ENCODE data around the gene FRMD5.
A peak's percentile ranks its signal among the peaks of the same experiment; 100 is the strongest.

FRMD5 gene

DNA sequence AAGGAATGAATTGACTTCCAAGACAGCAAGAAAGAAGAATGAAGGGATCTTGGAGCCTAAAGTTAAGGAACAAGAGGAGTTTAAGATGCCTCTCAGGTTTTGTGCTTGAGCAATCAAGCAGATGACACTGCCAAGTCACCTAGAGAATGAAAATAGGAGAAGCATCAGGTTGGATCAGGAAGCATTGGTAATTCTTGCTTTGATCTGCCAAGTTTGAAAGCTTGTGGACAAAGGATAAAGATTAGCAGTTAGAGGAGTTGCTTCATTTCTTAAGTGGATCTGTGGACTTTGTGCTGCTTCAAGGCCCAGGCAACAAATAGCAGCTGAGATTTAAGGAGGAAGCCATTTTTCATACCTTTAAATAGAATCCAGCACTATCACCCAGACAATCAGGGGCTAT is 35.6 kb downstream of the FRMD5 start:
- no peak for DNase-seq

DNA sequence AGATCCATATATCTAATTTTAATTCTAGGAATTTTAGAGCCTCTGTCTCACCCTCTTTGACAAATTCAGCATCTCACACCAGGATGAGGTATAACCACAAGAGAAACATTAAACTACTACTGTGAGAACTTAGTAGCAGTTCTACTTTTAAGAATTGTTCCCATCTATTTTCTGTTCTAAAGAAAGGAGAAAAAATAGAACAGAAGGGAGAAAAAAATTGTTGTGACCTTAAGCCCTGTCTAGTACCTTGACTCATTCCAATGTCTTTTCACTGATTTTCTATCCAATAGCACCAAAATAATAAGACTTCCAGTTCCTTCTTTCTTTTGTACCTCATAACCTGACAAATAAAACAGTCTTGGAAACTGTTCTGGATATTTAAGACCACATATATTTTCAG is 37.0 kb downstream of the FRMD5 start:
- DNase-seq, result no peak

DNA sequence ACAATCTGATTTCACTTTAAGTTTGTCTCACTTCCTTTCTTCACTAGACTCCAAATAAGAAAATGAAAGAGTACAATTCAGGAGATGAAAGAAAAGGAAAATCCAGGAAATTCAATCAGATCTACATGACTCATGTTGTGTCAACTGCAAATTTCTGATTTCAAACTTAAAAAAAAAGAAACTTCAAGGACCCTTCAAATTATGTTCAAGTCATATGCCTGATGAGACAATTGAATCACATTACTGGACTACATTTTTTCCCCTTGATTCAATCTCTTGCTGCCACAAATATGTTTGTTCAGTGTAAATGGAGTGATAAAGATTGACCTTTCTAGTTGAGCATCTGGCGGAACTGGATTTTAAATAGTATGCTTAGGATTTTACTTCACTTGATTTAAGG is 37.4 kb downstream of the FRMD5 start:
- DNase-seq, result peak; percentile 91

DNA sequence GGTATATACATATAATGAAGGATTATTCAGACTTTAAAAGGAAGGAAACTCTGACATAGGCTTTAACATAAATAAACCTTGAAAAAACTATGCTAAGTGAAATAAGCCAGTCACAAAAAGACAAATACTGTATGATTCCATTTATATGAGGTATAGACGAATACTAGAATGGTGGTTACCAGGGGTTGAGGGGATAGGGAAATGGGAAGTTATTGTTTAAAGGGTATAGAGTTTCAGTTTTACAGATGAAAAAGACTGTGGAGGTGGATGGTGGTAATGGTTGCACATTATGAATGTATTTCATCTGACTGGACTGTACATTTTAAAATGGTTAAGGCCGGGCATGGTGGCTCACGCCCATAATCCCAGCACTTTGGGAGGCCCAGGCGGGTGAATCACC is 41.7 kb downstream of the FRMD5 start:
- DNase-seq, result no peak

DNA sequence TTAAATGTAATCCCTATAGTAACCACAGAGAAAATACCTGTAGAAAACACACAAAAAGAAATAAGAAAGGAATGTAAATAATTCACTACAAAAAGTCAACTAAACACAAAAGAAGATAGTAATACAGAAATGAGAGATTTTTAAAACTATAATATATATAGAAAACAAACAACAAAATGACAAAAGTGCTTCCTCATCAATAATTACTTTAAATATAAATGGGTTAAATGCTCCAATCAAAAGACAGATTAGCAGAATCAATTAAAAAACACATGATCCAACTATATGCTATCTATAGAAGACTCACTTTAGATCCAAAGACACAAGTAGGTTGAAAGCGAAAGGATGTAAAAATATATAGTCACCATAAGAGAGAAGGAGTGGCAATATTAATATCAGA is 45.8 kb downstream of the FRMD5 start:
- no peak for DNase-seq

DNA sequence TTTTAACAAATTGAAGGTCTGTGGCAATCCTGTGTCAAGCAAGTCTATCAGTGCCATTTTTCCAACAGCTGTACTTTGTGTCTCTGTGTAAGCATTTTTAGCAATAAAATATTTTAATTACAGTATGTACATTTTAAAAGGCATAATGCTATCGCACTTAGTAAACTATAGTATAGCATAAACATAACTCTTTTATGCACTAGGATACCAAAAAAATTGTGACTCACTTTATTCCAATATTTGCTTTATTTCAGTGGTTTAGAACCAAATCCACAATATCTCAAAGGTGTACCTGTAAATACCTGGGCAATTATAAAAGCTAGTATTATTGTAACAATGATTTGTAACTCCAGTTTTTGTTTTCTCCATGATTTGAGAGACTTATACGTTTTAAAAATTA is 46.5 kb downstream of the FRMD5 start:
- no peak for DNase-seq

DNA sequence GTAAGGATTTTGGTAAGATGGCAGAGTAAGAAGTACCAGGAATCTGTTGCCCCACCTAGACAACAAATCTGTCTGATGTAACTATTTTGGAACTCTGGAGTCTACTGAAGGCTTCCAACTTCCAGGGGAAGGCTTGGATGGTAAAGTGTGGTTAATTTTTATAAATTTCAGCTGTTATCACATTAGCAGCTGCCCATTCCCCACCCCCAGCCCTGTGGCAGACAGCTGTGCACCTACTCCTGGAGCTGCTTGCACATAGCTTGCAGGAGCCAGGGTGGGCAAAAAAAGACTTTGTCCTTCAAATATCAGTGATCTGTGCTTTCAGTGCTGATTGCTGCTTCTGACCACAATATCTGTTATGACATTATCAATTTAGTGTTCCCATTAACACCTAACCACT is 47.4 kb downstream of the FRMD5 start:
- no peak for DNase-seq

DNA sequence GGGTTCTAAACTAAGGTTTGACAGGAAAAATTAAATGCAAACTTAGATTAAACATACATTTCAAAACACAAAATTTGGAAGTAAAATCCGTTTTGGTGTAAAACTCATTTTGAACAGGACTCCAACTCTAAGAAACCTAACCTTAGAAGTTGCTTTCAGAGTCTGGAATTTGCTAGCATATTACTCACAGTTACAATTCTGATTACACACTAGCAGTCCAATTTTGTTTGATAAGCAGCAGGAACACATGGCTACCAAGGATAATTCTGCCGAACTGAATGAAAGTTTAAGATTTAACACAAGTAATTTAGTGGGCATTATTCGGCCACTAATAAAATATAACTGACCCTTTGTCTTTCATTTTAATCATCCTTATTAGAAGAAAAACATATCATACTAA is 49.6 kb downstream of the FRMD5 start:
- no peak for DNase-seq

DNA sequence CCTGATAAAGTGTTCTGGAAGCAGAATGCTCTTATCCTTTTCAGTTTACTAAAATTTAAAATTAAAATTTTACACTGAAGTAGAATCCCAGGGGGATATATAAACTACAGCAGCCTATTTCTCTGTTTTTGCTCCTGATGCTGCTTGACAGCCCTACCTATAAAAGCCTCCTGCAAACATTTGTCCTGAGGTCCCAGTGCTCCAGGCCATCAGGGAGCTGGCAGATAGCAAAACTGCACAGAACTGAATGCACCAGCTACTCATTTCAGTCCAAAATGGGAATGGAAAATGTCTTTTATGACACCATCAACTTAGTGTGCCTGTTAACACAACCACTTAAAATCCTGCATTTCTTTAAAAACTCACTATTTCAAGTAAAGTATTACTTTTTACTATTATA is 50.1 kb downstream of the FRMD5 start:
- DNase-seq, result no peak

DNA sequence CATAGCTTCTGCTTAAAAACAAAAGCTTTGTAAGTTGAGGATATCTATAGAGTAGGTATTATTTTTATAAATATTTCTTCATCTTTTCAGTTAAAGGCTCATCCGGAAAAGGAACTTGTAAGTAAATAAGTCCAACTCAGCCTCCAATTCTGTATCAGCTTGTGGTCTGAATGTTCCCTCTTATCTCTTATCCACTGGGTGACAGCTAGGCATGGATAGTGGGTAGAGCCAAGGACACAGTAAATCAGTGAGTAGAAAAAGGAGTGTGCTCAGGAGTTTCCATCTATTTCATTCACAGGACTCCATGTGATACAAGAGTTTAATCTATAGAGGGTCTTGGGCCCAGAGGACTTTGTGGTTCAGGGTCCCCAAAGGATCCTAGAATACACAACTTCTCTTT is 50.9 kb downstream of the FRMD5 start:
- DNase-seq, result no peak

DNA sequence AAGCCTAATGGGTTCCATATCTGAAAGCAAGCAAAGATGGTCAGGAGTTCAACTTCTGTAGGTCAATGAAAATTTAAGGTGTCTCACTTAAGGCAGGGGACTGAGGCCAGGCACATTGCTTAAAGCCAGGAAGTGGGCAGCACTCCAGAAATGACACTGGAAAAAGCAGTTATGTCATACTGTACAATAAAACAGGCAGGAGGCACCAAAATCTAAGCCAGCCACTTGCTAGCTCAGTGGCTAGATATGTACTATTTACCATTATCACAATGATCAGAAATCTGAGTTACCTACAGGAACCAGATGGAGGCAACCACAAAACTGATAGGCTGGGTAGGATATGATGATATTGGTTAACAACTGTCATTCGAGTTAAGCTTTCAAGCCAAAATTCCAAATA is 57.3 kb downstream of the FRMD5 start:
- DNase-seq, result no peak

DNA sequence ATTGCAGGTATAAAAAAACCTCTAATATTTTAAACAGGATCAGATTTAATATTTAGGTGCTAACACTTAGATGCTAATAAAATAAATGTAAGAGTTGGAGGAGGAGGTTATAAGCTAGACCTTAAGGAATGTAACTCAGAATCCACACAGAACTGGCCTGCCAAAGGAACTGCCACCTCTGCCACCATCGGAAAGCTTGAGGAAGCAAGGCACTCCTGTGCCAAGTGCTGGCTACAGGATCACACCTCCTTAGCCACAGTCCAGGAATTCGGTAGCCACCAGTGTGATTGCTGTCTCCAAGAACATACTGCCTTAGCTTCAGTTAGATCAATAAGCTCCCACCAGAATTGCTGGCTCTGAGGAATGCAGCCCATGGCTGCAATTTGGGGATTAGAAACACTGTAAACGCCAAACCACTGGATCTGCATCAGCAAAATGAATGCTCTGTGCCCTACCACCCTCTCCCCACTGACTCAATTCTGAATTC is 58.0 kb downstream of the FRMD5 start:
- DNase-seq, result no peak

DNA sequence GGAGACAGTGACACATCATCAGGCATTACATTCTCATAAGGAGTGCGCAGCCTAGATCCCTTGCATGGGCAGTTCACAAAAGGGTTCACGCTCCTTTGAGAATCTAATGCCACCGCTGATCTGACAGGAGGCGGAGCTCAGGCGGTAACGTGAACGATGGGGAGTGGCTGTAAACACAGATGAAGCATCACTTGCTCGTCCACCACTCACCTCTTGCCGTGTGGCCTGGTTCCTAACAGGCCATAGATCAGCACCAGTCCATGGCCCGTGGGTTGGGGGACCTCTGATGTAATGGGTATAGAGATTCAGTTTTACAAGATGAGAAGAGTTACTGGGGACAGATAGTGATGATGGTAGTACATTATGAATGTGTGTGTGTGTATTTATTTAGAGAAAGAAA is 63.0 kb downstream of the FRMD5 start:
- no peak for DNase-seq

DNA sequence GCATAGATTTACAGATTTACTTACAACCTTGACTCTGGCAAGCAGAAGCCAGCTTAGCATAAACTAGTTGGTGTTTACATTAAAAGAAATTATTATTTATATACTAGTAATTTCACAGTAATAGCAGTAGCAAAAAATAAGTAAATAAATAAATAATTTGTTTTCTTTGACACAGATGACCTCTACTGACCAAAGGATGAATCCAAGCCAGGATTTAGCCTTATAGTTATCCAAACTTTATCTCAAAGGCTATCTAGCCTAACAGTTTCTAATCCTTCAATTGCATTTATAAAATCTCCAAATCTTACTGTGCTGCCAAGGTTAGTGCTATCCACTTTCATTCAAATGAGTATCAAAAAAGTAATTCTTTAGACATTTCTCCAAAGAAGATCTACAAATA is 64.3 kb downstream of the FRMD5 start:
- DNase-seq, result no peak

DNA sequence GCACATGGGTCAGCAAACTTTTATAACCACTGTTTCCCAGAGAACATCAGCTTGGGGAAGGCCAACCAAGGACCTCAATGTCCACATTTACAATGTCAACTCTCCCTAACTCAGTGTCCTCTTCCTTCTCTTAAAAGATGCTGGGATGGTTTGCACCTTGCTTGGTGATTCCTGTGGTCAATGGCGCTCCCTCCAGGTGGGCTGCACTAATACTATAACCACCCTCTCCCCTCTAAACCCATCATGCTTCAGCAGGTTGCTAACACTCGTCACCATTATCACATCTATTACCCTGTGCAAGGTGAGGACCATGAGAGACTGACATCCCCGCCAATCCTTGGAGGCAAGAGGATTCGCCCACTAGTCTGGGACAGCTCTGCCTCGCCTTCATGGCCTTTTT is 65.2 kb downstream of the FRMD5 start:
- no peak for DNase-seq

DNA sequence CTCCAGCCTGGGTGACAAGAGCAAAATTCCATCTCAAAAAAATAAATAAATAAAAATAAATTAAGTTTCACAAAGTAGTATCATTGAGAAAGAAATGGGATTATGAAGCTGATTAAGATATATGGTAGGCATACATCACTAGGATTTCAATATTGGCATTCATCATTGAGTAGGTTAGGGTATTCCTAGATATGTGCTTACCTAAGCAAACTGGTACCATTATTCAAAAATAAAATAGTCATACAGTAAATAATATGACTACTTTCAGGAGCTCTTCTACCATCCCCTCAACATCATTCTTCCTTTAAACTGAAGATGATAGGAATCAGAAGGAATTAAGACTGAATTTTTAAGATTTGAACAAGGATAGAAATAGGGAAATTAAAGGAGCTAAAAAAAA is 66.6 kb downstream of the FRMD5 start:
- no peak for DNase-seq

DNA sequence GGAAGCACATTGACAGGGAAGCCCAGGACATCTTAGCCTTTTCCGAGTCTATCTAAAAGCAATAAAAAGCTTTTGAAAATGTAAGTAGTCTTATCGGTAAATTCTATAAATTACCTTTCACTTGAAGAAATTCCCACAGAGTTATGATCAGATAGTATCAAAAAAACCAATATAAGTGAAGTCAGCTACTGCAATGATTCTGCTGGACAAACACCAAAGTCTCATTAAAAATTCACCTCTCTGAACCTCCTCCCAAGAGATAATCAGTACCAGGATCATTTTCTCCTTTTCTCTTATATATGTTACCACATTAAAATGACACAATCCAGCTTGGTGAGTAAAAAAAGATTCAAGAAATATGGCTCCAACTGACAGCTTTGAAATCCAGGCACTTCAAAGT is 69.2 kb downstream of the FRMD5 start:
- no peak for DNase-seq

DNA sequence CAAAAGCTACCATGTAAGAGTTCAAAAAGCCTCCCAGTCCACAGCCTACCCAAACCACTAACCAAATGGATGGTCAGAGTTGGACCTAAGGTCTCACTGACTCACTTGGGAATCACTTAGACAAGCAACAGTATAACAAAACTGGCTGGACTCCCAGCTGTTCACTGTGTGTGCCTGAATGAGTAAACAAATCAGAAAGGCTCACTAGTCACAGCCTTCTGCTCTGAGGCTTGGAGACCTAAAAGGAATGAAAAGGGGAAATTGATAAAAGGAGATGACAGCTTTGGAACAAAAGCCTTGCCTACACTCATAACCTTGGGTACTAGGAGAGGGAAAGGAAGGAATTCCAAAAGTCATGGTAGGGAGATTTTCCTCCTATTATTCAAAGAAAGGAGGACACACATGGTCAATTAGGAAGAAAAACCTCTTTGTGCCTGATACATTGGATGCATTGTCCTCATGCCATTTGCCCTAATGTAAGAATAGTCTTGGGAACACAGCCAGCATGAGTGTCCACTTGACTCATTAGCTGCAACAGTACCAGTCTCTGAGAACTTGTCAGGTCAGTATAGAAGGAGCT is 92.3 kb downstream of the FRMD5 start:
- peak; percentile 87 for DNase-seq

DNA sequence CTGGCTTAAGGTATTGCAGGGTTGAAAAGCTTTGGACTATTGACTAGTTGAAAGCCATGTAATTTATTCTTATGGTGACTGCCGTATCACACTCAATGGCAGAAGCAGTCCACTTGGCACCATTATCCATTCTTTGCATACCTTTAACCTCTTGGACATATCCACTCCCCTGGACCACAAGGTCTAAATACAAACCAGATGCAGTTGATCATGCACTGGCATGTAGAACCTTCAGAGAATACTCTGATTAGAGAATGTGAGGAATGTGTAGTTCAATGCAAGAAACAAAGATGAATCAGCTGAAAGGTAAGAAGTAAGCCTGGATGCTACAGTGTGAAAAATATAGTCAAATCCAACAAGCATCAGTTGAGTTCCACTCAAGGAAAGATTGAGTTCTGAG is 93.1 kb downstream of the FRMD5 start:
- peak; percentile 83 for DNase-seq

DNA sequence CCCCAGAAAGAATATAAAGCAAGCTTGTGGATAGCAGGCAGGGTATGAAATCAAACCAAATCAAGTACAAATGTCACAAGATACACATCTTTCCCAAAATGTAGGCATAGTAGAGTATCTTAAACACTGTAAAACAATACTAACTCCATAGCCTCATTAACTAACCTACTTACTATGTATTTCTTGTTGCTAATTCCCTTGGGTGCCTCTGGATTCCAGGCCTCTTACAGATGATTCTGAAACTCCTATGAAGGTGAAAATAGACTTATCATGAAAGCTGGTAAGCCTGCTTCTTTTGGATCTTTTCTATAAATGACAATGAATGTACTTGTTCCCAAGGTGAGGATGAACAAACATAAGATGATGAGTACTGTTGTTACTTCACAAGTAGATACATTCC is 93.8 kb downstream of the FRMD5 start:
- DNase-seq, result peak; percentile 50

DNA sequence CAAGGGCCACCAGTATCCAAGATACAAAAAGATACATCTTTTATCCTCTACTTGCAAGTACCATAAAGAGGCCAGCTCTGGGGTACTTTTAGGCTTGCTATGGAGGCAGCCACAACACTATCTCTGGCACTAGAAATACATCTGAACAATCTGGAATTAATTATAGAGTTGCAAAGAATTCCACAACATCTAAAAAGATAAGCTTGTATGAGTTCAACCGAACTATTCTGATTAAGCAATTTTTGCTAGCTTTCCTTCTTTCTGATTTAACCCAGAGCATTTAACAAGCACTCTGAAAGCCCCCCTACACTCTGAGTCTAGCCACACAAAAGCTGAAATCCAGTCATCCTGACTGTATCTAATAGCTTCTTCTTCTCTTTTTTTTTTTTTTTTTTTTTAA is 95.4 kb downstream of the FRMD5 start:
- peak; percentile 84 for DNase-seq

DNA sequence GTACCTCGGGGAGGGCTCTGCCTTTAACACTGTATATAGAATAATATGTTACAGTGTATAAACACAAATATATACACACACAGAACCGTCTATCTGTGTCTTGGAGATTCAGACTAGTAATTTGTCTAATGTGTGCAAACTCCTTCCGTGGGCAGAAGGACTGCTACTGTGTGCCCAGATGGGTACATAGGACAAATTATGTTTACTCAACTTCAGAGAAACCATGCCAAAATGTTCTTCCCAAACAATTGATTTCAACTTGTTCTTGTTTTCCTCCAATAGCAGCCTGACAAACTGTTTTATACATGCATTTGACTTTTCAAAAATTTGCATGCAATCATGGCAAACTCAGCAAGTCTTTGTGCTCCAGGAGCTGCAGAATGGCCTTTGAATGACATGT is 97.5 kb downstream of the FRMD5 start:
- no peak for DNase-seq

DNA sequence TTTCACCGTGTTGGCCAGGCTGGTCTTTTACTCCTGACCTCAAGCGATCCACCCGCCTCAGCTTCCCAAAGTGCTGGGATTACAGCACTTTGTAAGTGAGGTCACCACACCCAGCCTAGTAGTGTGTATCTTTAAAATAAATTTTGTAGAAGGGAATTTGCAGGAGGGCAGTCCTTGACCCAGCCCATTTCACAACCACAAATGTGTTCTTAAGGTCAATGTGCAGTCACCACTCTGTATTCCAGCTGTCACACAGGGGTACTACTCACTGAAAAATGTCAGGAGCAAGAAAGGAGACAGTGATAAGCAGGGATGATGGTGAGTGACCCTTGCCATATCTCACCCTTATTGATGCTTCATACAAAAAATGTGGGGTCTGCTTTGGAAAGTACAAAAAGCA is 98.5 kb downstream of the FRMD5 start:
- no peak for DNase-seq

DNA sequence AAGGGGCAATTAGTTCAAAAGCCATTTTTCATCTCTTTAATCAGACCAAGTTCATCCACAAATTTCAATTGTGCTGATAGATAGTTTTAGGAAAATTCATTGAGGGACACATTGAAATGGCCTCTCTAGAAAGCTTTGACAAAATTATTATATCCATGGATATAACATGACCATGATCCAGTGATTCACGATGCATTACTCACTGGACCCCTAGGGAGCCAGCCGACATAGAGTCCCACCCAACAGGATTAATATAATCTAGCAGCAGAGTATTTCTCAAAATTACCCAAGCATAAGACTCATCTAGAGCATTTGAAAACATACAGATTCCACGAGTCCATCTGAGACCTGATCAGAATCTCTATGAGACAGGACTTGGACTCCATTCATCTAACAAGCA is 100.3 kb downstream of the FRMD5 start:
- DNase-seq, result peak; percentile 50

DNA sequence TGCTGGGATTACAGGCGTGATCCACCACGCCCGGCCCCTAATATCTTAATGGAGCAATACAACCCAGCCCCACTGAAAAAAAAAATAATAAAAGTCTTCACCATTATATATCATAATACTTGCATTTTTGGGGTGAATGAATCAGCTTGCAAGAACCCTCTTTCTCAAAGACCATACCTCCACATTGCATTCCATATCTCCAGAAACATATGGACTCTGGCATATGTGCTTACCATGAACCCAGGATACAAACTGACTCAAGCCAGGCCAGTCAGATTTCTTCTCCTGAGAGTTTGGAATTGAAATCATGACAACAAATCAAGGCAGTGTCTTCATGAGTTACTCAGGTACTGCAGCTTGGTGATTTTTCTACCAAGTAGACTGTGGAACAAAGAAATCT is 101.2 kb downstream of the FRMD5 start:
- DNase-seq, result peak; percentile 20

DNA sequence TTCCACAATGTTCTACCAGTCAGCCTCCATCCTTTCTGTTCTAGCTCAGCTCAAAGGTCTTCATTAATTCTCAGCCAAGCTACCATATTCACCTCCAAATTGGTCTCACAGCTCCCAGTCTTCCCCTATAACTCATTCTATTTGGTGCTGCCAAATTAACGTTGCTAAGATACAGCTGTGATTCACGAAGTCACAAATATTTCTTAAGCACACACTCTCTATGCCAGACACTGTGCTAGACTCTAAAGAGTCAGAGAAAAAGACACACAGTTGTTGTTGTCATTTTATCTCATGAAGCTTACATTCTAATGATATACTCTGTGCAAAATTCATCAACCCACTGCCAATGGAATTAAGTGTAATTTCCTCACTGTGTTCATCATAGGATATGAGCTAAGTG is 102.8 kb downstream of the FRMD5 start:
- DNase-seq, result peak; percentile 50

Measured in fibroblast of skin of right quadriceps (primary cell).